IPS-NIHi11 (cell line): Measurements from ENCODE around the gene RXYLT1.
A peak's percentile ranks its signal among the peaks of the same experiment; 100 is the strongest.

ENCODE experiments used
- DNase-seq: peaks from one replicate; pipeline ENCODE4 v3.0.0; 2012; ENCODE audit warnings: mixed read lengths, low spot score

RXYLT1 gene

GRCh38 chr12:63843721-63844390 is 64.1 kb downstream of the RXYLT1 start:
- DNase-seq = peak; percentile 95

- peak; percentile 16 for DNase-seq
Measured at GRCh38 chr12:63844391-63845341, 65.0 kb downstream of the RXYLT1 start, which contains the start of gene SRGAP1. TSS of gene SRGAP1 (plus strand) at chr12:63844700. CDS start at chr12:63844817, 117 bp downstream.

- DNase-seq = no peak
Measured at GRCh38 chr12:63845726-63846125, 66.0 kb downstream of the RXYLT1 start.

DNA sequence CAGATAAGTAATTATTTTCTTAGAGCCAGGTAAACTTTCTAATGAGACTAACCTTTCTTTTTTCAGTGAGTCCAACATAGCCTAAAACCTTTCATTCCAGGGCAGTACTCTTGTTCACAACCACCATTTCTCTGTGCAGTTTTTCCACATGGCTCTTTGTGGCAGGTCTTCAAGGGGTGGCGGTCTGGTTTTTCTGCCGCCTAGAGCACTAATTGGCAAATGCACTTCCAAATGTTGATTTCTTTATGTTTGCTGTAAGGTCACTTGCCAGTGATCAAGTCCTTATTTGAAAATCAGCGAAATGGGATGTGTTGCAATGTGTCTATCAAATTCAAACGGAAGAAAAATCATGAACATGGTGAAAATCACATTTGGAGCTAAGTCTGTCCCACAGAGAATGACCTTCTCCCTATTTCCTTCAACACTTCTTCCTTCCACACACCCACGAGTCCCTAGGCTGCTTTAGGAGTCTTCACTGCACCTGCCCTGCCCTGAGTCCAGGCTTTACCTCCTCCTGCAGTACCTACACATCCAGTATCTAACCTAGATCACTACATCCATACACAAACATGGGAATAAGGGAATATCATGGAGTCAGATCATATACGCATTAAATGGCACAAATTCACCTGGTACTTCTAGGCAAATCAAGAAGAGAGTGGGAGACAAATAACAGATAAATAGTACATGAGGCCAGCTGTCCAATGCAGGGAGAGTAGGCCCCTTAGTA is 66.7 kb downstream of the RXYLT1 start:
- DNase-seq = no peak

DNA sequence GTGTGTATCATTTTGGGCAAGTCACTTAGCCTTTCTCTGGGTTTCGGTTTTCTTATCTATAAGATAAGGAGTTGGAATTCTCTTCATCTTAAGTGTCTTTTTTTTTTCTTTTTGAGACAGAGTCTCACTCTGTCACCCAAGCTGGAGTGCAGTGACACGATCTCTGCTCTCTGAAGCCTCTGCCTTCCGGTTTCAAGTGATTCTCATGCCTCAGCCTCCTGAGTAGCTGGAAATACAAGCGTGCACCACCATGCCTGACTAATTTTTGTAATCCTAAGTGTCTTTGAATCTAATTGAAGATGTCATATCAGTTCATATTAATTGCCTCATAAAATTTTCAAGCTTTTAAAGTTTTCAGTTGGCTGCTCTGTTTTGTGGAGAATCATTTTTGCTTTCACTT is 68.7 kb downstream of the RXYLT1 start:
- DNase-seq = no peak

GRCh38 chr12:63849106-63849620 is 69.5 kb downstream of the RXYLT1 start:
- no peak for DNase-seq

- no peak for DNase-seq
Measured at GRCh38 chr12:63849641-63850040, 69.9 kb downstream of the RXYLT1 start.

DNA sequence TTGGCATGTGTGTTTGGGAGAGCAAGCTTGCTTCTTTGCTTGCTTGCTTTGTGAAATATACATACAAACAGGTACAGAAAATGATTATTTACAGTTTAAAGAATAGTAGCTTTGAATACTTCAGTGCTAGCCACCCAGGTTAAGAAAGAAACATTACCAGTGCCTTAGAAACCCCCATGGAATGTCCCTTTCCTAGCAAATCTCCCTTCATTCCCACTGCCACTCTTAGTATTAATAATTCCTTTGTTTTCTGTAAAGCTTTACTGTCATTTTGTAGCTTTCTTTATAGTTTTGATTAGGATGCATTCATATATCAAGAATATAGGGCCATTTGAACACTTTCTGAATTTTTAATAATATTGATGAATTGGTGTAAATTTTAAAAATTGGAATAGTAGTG is 74.3 kb downstream of the RXYLT1 start:
- DNase-seq = no peak

DNA sequence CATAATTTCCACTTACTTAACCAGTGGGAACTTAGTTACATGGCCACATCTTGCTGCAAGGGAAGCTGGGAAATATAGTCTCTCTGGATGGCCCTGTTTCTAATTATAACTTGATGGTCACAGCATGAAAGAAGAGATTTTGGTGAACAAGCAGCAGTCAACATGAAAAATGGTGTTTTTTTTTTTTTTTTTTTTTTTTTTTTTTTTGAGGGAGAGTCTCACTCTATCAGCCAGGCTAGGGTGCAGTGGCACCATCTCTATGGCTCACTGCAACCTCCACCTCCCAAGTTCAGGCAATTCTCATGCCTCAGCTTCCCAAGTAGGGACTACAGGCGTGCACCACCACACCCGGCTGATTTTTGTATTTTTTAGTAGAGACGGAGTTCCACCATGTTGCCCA is 75.6 kb downstream of the RXYLT1 start:
- DNase-seq = no peak

DNA sequence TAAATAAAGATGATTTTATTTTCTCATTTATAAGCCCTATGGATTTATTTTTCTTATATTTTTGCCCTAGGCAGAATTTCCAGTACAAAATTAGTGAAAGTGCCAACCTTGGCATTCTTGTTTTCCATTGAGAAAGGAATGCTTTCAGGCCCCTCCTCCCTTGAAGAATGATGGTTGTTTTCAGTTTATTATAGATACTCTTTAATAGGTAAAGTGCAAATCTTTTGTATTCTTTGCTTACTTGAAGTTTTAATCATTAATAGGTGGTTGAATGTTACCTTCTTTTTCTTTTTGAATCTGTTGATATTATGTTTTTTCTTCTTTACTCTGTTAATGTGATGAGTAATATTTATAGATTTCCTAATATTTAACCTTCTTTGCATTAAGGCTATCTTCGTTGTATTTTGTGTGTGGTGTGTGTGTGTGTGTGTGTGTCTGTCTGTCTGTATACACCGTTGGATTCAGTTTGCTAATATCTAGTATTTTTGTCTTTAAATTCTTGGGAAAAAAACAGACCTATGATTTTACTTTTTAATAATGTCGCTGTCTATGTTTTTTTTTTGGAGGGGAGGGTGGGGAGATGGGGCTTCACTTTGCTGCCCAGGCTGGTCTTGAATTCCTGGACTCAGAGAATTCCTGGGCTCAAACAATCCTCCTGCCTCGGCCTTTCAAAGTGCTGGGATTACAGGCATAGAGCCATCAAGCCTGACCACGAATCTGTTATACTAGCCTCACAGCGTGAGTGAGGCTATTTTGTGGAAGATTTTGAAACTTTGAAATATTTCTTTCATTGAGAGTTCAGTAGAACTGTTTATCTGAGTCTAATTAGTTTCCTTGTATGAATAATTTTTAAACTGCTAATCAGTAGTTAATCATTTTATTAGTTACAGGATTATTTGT is 78.3 kb downstream of the RXYLT1 start:
- no peak for DNase-seq
